Heart left ventricle (tissue), 13 donors: ENCODE measurements around the gene VCPKMT.

Experiments
- CTCF ChIP-seq, 12 donors: fragments of 200-600 bp; sonication (generic) in 4 of 12; IDR thresholded peaks; one replicate each; pipeline versions ENCODE4 v1.5.0 to v1.8.0; 2018 to 2022; ENCODE audit warnings: antibody characterized with exemption in 12 of 12, mild to moderate bottlenecking in 5 of 12
- POLR2A ChIP-seq, 2 donors: fragments of 450-650 bp; IDR thresholded peaks; one replicate each; pipeline ENCODE4 v1.6.1; 2017; ENCODE audit warnings: antibody characterized with exemption in 2 of 2, mild to moderate bottlenecking in 2 of 2, moderate library complexity in 2 of 2
- donor health status: ischemic (EF 13 %, LVEDD 7.1; RV severe dilation, severe dysfunction).
- donor health status: DM: no; HTN: yes; CAD: no.
- donor health status: DM: no; HTN: no; CAD: no.
- donor health status: ischemic (EF 25% LVEDD 6.9; RV normal size, moderate dysfunction).
- donor health status: ischemic (EF 25% LVEDD 5.7; RV mildly dilated, moderate dysfunction).
- donor health status: ischemic (EF 35%, LVEDD 5.7; RV mildly dilated, moderate dysfunction).
- donor health status: nonischemic (EF 11% LVEDD 7.7; RV severe dilation, severe dysfunction).
- donor health status: DM: yes; HTN: yes; CAD: no.
- donor health status: PGD.
- donor health status: ischemic (EF 29% LVEDD 5.4; RV normal size, mild dysfunction).
- donor health status: nonischemic (EF 23%, LVEDD 6.1; RV moderate dilation, normal function).

GRCh38 chr14:50092006-50092555, 24.3 kb downstream of the VCPKMT start:
- no peak for TF ChIP-seq CTCF (IDR thresholded peaks at IDR 0.05)
- TF ChIP-seq POLR2A (IDR thresholded peaks at IDR 0.05) = no peak
